NCI-H1092 (cell line): Measurements from ENCODE around the gene GABRR2.
"Not testable (repeated sequence)": the region's sequence is repeated elsewhere in the genome, so short reads cannot be mapped to it uniquely, and the experiment has no call there.

Source experiments
- DNase-seq: peaks from one replicate; lab custom pipeline; 2025; lab: John Stamatoyannopoulos, UW

GABRR2 gene

DNA sequence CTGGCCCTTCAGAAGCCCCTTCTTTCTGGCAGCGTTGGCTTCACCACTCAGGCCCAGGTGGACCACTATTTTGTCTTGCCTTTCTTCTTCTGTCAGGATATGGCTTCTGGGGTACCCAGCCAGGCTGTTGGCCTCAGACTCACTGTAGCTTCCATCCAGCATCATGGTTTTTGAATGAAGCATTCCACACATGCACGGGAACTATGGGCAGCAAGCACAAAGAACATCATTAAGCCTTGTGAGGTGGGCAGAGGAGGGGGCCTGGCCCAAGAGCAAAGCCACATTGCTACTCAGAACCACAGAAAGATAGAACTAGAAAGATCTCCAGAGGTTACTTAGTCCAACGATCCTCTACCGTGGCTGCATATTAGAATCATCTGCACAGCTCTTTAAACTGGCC, 57.3 kb downstream of the GABRR2 start:
- DNase-seq, result no peak

- DNase-seq, result no peak
Observed at GRCh38 chr6:89257346-89257745, 57.8 kb downstream of the GABRR2 start.

DNA sequence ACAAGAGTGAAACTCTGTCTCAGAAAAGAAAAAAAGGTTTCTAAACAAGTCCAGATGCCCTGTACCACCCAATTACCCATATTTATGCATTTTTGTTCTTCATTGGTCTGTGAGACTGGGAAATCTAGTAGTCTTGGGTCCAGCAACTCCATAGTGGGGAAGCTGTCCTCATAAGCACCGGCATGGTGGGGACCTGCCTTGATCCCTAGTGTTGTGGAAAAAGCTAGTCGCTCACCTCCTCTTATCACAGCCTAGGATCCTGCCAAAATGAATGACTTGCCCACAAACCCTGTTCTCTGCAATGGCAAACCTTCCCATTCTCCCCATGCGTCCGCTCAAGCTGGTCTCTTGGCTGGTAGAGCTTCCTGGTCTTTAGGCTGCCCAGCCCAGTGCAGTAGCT, 59.7 kb downstream of the GABRR2 start:
- no peak for DNase-seq

DNA sequence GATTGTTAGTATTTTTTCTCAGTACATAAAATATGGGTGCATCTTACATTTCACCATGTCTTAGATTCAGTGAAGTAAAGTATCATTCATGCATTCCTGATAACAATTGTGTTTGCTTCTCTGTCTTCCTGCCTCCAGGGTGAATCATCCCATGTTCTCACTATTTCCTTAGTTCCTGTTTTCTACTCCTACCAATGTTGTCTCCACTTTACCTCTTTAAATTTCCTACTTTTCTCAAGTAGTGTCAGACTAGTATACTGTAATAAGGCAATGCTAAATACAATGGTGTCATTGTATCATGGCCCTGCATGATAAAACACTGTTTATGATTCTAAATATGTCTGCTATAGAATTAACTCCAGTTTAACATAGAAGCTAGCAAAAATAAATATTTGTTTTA, 60.5 kb downstream of the GABRR2 start:
- no peak for DNase-seq

DNA sequence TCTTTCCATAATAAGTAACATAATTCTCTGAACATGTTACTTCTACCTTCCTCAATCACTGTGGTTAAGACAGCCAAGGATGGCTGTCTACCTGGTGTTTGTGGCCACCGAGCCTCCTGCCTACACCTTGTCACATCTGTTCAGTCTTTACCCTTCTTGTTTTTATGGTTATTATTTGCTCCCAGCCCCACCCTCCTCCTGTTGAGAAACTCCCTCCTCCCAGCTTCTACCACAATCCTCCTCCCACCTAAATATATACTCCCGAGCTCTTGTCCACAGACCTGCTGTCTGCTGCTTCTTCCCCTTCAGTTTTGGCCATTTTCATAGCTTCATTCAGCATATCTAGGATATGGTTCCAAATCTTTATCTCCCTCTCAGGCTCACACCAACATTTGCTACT, 62.2 kb downstream of the GABRR2 start:
- DNase-seq, result no peak

DNA sequence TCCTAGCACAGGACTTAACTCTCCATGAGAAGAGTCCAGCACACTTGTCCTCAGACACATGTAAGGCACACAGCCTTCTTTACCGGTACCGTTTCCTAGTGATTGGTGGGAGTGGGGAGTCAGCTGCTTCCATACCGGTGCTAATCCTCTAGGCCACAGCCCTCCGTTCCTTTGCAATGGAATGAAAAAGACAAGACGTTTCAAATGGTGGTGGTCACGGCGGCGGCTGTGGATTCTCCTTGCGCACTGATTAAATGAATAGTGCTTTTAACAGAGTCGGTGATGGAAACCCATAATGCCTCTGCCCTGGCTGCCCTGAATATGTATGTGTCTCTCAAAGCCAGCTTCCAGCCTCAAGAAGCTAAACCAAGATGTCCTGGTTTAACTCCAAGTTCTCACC, 63.1 kb downstream of the GABRR2 start:
- DNase-seq, result no peak

DNA sequence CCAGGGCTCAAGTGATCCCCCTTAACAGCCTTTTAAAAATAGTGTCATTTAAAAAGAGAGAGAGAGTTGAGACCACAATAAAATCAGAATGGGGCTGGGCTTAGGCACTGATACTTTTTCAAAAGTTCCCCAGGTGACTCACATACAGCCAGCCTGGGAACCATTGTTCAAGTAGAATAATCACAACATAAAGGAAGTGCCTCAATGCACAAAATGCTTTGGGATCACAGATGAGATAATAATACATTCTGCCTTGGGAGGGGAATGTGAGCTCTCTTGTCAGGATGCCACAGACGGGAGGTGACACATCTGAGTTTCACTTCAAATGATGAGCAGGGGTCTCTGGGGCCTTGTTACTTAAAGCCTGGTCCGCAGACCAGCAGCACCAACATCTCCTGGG, 63.9 kb downstream of the GABRR2 start:
- DNase-seq, result no peak

GRCh38 chr6:89250239-89250638, 64.9 kb downstream of the GABRR2 start:
- DNase-seq, result no peak

- no peak for DNase-seq
Observed at GRCh38 chr6:89244241-89244985, 70.7 kb downstream of the GABRR2 start.

DNA sequence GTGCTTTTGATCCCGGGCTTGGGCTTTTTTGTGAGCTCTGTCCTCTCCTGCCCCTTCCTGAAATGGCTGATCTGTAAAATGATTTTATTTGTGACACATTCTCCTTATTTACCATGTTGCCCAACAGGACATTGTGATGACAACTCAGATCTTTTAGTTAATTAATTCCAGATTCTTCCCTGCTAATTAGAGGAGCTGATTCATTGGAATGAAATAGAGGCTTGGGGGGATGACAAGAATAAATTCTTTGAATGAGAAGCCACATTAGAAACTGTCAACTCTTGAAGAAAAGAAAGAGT, 71.8 kb downstream of the GABRR2 start:
- no peak for DNase-seq

DNA sequence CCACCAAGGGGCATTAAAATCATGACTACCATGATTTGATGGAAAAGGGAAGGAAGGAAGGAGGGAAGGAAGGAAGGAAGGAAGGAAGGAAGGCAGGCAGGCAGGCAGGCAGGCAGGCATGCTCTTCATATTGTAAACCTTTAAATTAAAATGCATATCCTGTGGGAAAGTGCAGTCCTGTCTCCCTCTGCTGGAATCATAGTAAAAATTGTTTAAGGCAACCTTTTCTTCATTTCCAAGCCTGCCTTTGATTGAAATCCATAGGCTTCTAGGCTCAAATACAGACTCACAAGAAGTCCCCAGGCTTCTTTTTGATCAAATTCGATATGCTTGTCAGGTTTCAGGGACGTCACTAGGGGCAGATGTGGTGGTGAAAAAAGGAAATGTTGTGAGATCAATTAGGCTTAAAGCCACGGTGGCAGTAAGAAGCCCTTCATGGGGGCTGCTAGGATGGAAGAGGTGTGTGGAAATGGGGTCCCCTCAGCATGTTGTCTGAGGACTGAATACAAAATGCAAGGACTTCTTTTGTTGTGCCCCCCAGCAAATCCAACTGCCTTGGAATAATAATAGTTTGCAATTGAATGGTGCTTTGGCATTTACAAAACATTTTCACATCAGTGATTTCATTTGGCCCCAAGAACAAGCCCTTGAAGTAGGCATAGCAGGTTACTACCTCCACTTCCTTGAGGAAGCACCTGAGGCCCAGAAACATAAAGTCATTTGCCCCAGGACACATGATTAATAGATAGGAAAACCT, 72.3 kb downstream of the GABRR2 start:
- peak; percentile 19 for DNase-seq

GRCh38 chr6:89239338-89239737, 75.8 kb downstream of the GABRR2 start:
- DNase-seq, result no peak

DNA sequence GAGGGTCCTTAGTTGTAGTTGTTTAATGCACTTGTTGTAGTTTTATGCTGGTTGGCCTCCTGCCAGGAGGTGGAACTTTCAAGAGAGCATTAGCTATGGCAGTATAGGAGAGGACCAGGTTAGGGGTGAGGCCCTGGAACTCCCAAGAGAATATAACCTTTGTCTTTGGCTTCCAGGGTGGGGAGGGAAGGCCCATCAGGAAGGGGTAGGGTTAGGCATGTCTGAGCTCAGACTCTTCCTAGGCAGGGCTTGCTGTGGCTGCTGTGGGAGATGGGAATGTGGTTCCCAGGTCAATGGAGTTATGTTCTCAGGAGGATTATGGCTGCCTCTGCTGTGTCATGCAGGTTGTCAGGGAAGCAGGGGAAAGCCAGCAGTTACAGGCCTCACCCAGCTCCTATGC, 77.9 kb downstream of the GABRR2 start:
- no peak for DNase-seq

DNA sequence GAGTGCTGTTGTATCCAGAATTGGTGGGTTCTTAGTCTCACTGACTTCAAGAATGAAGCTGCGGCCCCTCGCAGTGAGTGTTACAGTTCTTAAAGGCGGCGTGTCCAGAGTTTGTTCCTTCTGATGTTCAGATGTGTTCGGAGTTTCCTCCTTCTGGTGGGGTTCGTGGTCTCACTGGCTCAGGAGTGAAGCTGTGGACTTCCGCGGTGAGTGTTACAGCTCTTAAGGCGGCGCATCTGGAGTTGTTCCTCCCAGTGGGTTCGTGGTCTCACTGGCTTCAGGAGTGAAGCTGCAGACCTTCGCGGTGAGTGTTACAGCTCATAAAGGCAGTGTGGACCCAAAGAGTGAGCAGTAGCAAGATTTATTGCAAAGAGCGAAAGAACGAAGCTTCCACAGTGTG, 81.5 kb downstream of the GABRR2 start:
- not testable (repeated sequence) for DNase-seq

GRCh38 chr6:89222712-89223039, 92.4 kb downstream of the GABRR2 start:
- no peak for DNase-seq

DNA sequence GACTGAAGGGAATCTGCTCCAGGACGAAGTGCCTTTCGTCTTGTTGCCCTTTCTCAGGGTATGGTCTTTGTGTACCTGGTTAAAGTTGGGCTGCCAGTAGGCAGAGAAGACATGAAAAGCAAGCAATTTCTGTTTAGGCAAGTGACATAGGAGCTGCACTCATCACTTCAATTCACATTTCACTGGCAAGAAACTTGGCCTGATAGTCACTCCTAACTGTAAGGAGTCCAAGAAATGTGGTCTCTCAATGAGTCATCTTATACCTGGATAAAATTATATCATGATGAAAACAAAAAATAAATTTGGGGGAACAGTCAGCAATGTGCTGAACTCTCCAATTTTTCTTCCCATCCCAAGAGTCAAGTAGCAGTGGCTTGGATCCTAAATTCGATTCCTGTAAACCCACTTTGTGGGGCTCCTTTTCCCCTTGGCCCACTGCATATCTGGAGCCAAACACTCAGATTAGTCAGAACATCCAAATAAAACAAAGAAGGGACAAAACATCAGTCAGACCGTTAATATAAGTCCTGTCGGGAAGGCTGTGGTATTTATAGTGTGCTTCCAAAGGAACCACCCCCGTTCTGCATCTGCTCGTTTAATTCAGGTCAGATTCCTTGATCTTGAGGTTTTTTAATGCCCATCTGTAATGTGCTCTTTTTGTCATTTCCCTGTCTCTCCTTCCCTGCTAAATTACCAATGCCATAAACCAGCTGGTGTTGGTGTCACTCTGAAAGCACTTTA, 93.0 kb downstream of the GABRR2 start:
- no peak for DNase-seq

- DNase-seq, result no peak
Observed at GRCh38 chr6:89221129-89221528, 94.0 kb downstream of the GABRR2 start.

DNA sequence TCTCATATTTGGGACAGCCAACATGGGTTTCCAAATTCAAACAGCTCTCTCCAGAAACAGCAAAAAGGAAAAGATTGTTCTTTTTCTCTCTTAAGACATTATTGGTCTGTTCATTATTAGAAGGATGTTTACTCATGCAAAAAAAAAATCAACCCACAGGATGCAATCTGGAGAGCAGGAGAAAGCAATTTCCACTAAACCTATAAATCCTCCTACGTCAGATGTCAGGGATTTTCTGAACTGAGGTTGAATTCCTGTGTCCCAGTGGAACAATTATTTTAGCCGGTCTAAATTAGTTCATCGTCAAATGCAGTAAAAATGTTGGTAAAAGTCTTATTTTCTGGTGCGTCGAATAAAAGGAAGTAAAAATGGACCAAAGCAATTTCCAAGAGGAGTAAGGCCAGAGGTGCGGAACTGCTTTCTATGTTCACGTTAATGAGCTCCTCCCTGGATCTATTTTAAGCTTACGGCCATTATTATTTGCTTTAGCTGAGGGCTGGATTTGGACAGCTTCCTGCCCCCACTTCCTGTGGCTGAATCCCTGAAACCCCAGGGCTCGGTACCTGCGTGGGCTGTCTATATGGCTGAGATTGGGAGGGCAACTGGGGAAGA, 97.7 kb downstream of the GABRR2 start, which contains the start of gene GABRR1:
Gene GABRR1, minus strand, starts transcription at position 60 of the 612 bp plus-strand sequence. Its CDS starts 36 bp downstream, at position 24.
- no peak for DNase-seq

GRCh38 chr6:89216411-89216810, 98.7 kb downstream of the GABRR2 start:
- no peak for DNase-seq

DNA sequence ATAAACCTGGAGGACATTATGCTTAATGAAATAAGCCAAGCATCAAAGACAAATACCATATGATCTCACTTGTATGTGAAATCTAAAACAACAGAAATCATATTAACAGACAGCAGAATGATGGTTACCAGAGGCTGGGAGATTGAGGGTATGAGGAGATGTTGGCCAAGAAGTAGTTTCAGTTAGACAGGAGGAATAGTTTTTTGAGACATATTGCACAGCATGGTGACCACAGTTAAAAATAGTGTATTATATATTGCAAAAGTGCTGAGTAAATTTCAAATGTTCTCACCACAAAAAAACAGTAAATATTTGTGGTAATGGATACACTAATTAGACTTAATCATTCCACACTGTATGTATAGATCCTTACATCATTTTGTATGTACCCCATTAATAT, 99.7 kb downstream of the GABRR2 start:
- no peak for DNase-seq

GRCh38 chr6:89214197-89214596, 100.9 kb downstream of the GABRR2 start:
- no peak for DNase-seq

- no peak for DNase-seq
Observed at GRCh38 chr6:89212472-89212871, 102.6 kb downstream of the GABRR2 start.

- no peak for DNase-seq
Observed at GRCh38 chr6:89209457-89209856, 105.6 kb downstream of the GABRR2 start.
